Epithelial cell of proximal tubule (primary cell): Measurements from ENCODE around the gene POLR1A. TPM values are rescaled to one million over a fixed set of nuclear protein-coding genes. Genes with fewer than 3 reads are reported as not detected.

Experiments
- DNase-seq: peaks from one replicate; pipeline ENCODE4 v3.0.0-alpha.2; 2011; ENCODE audit warnings: low read depth
- H3K4me3 ChIP-seq: 2 replicates; pipeline ENCODE4 v1.5.1; 2011; ENCODE audit warnings: low read depth, mild to moderate bottlenecking, low read length
- total RNA-seq: library from RNA; depleted of rRNA; stranded (reverse); fragments of >200 nt; gene quantifications from 2 replicates; pipeline ENCODE4 v1.2.3, GENCODE V29; 2015
- TF ChIP-seq, protein P1 (sequence below): conservative IDR thresholded peaks from 2 replicates; pipeline ENCODE4 v1.5.1; 2012; ENCODE audit warnings: low read depth, mild to moderate bottlenecking, low read length

The POLR1A gene
- total RNA-seq, 1 donor from 2014 or later: 23.1 TPM

DNA sequence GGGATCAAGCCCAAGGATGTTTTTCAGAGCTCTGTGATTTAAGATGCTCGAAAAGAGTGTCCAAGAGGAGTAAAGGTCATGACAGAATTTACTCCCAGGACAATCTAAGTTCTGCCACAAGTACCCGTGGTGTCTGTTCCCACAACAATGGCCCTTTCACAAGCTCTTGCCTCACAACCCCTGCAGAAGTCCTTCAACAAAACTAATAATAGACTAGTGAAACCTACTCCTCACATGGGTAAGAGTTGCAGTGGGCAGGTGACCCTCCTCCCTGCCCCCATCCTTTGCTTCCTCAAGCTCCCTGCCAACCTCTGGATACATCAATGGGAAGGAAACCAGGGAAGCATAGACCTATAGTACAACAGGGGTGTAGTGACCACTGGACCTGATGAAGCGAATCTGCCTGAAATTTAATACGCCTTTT, 35.3 kb upstream of the POLR1A start:
- no peak overlapping the region for H3K4me3 ChIP-seq
- DNase-seq: no peak
- TF ChIP-seq, protein P1, sequence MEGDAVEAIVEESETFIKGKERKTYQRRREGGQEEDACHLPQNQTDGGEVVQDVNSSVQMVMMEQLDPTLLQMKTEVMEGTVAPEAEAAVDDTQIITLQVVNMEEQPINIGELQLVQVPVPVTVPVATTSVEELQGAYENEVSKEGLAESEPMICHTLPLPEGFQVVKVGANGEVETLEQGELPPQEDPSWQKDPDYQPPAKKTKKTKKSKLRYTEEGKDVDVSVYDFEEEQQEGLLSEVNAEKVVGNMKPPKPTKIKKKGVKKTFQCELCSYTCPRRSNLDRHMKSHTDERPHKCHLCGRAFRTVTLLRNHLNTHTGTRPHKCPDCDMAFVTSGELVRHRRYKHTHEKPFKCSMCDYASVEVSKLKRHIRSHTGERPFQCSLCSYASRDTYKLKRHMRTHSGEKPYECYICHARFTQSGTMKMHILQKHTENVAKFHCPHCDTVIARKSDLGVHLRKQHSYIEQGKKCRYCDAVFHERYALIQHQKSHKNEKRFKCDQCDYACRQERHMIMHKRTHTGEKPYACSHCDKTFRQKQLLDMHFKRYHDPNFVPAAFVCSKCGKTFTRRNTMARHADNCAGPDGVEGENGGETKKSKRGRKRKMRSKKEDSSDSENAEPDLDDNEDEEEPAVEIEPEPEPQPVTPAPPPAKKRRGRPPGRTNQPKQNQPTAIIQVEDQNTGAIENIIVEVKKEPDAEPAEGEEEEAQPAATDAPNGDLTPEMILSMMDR: no peak

DNA sequence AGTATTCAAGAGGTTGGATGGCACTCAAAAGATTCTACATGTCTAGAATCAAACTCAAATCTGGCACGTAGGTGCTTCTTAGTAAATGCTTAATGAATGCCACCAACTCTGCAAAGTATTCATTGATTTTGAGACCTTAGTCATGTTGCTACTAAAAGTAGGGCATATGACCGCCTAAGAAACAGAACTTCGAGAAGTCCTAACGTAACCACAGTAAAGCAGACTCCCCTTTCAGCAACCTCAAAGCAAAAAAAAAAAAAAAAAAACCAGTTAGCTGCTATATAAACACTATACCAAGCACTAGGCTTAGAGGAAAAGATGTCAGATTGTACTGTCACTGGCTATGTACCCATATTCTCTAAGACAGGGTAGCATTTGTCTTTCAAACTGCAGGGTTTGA, 34.3 kb upstream of the POLR1A start:
- H3K4me3 ChIP-seq: no peak overlapping the region
- TF ChIP-seq, protein P1: no peak
- no peak for DNase-seq

DNA sequence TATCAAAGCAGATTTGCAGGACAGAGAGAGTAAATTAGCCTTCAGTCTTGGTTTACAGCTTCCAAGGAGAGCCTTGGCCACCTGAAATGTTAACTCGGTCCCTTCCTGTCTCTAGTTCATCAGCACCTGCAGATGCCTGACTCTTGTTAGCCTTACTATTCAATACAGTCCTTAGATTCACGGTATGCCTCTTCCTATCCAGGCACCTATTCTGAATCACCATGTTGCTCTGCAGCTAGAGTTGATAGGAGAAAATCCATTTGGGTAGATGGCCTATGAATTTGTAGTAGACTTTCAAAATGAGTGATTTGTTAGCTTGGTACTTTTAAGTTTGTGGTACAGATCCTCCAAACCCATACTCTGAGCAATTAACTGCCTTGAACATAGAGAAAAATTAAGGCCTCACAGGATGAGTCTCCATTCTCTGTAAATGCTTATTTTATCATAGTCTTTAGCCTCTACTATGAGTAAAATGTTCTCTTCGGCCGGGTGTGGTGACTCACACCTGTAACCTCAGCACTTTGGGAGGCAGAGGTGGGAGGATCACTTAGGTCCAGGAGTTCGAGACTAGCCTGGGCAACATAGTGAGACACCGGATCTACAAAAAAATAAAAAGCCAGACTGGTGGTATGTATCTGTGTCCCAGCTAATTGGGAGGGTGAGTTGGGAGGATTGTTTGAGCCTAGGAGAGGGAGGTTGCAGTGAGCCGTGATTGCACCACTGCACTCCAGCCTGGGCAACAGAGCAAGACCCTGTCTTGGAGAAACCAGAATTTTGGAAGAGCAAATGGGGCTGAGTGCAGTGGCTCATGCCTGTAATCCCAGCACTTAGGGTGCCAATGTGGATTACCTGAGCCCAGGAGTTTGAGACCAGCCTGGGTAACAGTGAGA, 33.3 kb upstream of the POLR1A start:
- TF ChIP-seq, protein P1: no peak
- DNase-seq: no peak
- H3K4me3 ChIP-seq: no peak overlapping the region

DNA sequence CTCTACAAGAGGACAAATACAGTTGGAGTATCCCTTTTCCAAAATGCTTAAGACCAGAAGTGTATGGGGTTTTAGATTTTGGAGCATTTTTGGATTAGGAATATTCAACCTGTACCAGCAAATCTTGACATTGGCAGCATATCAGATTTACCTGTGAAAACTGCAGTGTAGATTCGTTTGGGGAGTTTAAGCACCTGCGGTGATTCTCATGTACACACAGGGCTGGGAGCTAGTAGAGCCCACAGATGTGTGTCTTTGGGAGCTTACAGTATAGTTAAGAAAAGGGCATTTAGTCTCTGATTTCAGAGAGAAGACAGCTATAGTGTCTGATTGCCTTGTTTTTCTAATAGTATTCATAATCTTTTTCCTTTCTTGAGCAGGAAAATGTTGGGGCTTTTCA, 30.5 kb upstream of the POLR1A start:
- TF ChIP-seq, protein P1: no peak
- H3K4me3 ChIP-seq: no peak overlapping the region
- DNase-seq: no peak

DNA sequence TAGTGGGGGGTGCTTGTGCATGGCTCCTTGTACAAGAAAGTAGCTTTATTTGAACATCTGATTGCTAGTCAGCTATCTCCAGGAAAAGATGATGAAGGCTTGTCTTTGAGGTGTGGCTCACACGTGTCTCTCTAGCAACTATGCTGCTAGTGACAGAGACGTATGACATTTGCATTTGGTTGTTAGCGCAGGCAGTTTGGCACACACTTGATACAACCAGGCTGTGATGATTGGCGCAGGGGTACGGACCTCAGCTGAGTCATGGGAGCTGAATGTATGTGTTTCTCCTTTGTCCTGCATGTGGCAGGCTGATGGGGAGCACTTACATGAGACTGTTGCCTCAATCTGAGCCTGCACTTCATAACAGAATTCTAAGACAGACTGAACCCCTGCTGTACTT, 30.0 kb upstream of the POLR1A start:
- H3K4me3 ChIP-seq: no peak overlapping the region
- TF ChIP-seq, protein P1: no peak
- DNase-seq: no peak

DNA sequence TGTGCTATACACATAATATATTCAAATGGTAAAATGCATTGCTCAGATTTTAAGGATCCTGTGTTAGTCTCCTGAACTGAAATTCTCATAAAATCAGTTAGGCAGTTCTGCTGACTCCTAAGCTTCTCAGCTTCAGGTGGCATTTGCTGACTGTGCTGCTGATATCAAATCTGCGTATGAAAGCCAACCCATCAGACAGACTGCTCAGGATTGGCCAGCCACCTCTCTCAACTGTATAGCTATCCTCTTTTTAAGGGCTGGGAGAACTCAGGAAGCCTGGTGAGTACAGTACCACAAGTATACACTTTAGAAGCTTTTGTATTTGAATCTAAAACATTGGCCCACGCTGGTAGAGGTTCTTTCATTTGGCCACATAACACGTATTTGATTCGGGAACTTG, 29.0 kb upstream of the POLR1A start:
- DNase-seq: no peak
- TF ChIP-seq, protein P1: no peak
- H3K4me3 ChIP-seq: no peak overlapping the region

DNA sequence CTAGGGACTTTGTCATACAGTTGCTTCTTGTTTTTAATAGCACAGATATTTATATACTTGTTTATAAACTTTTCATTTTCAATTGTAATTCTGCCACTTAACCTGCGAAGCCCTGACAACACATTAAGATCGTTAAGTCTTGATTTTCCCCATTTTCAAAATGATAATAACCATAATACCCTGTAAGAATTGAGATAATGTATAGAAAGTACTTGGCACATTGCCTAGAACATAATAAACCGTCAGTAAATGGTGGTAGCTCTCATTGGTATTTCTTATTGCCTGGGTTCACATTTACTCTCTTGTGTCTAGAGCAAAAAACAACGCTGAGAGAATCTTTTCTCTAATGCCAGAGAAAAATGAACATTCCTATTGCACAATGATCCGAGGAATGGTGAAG, 19.0 kb upstream of the POLR1A start:
- no peak for DNase-seq
- H3K4me3 ChIP-seq: no peak overlapping the region
- TF ChIP-seq, protein P1: no peak
